DND-41 (cell line): Measurements from ENCODE around the gene COX5A.

Source experiments
- EZH2 ChIP-seq: IDR thresholded peaks from 3 replicates; pipeline ENCODE4 v1.6.1; 2012; ENCODE audit warnings: borderline replicate concordance, low read depth, mild to moderate bottlenecking, moderate library complexity, low read length, inconsistent platforms; ENCODE audit not compliant: severe bottlenecking
- TF ChIP-seq, protein P1 (sequence below): IDR thresholded peaks from 2 replicates; pipeline ENCODE4 v1.5.1; 2012; ENCODE audit warnings: borderline replicate concordance, low read length, moderate library complexity, mild to moderate bottlenecking; ENCODE audit not compliant: poor library complexity, severe bottlenecking; ENCODE audit errors: extremely low read depth

DNA sequence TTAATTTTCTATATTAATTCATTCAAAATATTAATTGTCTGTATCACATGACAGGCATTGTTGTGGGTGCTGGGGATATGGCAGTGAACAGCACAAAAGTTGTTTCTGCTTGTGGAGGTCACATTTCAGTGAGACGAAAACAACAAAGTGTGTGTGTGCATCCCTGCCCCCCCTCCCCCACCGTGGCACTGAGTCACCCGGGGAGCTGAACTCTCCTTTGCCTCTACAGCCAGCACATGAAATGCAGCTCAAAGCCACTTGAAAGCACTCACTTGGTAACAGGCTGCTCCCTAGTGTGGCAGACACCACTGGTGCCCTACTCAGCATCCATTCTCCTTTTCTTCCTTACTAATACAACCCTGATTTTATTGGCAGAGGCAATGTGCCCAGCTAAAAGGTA lies 40.6 kb upstream of the COX5A start:
- TF ChIP-seq, protein P1, sequence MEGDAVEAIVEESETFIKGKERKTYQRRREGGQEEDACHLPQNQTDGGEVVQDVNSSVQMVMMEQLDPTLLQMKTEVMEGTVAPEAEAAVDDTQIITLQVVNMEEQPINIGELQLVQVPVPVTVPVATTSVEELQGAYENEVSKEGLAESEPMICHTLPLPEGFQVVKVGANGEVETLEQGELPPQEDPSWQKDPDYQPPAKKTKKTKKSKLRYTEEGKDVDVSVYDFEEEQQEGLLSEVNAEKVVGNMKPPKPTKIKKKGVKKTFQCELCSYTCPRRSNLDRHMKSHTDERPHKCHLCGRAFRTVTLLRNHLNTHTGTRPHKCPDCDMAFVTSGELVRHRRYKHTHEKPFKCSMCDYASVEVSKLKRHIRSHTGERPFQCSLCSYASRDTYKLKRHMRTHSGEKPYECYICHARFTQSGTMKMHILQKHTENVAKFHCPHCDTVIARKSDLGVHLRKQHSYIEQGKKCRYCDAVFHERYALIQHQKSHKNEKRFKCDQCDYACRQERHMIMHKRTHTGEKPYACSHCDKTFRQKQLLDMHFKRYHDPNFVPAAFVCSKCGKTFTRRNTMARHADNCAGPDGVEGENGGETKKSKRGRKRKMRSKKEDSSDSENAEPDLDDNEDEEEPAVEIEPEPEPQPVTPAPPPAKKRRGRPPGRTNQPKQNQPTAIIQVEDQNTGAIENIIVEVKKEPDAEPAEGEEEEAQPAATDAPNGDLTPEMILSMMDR: no peak
- TF ChIP-seq EZH2: no peak
